Measurements from ENCODE around the gene MAST2. TPM values are rescaled to one million over a fixed set of nuclear protein-coding genes. Genes with fewer than 3 reads are reported as not detected.
"Not testable (repeated sequence)": the region's sequence is repeated elsewhere in the genome, so short reads cannot be mapped to it uniquely, and the experiment has no call there.

MAST2 gene
- total RNA-seq, 1 donor from 2014 or later = 54.0 TPM

GRCh38 chr1:45894331-45894730 is 90.9 kb downstream of the MAST2 start:
- DNase-seq (ENCODE audit: low spot score) = no peak

- DNase-seq (ENCODE audit: low spot score) = no peak
These were observed 91.5 kb downstream of the MAST2 start for GRCh38 chr1:45894921-45895320.

- DNase-seq (ENCODE audit: low spot score) = no peak
These were observed 92.0 kb downstream of the MAST2 start for GRCh38 chr1:45895406-45895805.

- DNase-seq (ENCODE audit: low spot score) = no peak
These were observed 103.5 kb downstream of the MAST2 start for GRCh38 chr1:45906883-45907282.

- DNase-seq (ENCODE audit: low spot score) = no peak
These were observed 105.3 kb downstream of the MAST2 start for GRCh38 chr1:45908611-45909140.

GRCh38 chr1:45911634-45912033 is 108.2 kb downstream of the MAST2 start:
- no peak for DNase-seq (ENCODE audit: low spot score)

- peak; percentile 35 for DNase-seq (ENCODE audit: low spot score)
These were observed 109.8 kb downstream of the MAST2 start for GRCh38 chr1:45913183-45913683.

GRCh38 chr1:45913731-45914501 is 110.5 kb downstream of the MAST2 start:
- DNase-seq (ENCODE audit: low spot score) = no peak

- no peak for DNase-seq (ENCODE audit: low spot score)
These were observed 111.4 kb downstream of the MAST2 start for GRCh38 chr1:45914836-45915235.

GRCh38 chr1:45922374-45922773 is 119.0 kb downstream of the MAST2 start:
- DNase-seq (ENCODE audit: low spot score) = no peak

- no peak for DNase-seq (ENCODE audit: low spot score)
These were observed 119.4 kb downstream of the MAST2 start for GRCh38 chr1:45922813-45923212.

GRCh38 chr1:45923343-45923742 is 119.9 kb downstream of the MAST2 start:
- DNase-seq (ENCODE audit: low spot score) = no peak

GRCh38 chr1:45924736-45925135 is 121.3 kb downstream of the MAST2 start:
- DNase-seq (ENCODE audit: low spot score) = no peak

GRCh38 chr1:45925728-45926287 is 122.4 kb downstream of the MAST2 start:
- DNase-seq (ENCODE audit: low spot score) = no peak

- no peak for DNase-seq (ENCODE audit: low spot score)
These were observed 122.9 kb downstream of the MAST2 start for GRCh38 chr1:45926330-45926729.

GRCh38 chr1:45927231-45927915 is 124.0 kb downstream of the MAST2 start:
- DNase-seq (ENCODE audit: low spot score) = not testable (repeated sequence)

- no peak for DNase-seq (ENCODE audit: low spot score)
These were observed 125.2 kb downstream of the MAST2 start for GRCh38 chr1:45928486-45929205.

GRCh38 chr1:45929257-45929687 is 125.9 kb downstream of the MAST2 start:
- no peak for DNase-seq (ENCODE audit: low spot score)

- no peak for DNase-seq (ENCODE audit: low spot score)
These were observed 127.1 kb downstream of the MAST2 start for GRCh38 chr1:45930258-45931150.

- DNase-seq (ENCODE audit: low spot score) = not testable (repeated sequence)
These were observed 128.8 kb downstream of the MAST2 start for GRCh38 chr1:45932205-45932604.

- no peak for DNase-seq (ENCODE audit: low spot score)
These were observed 131.5 kb downstream of the MAST2 start for GRCh38 chr1:45934947-45935346.

Measured in mucosa of gallbladder (tissue), 1 donor.